HFFc6 (cell line): ENCODE measurements around the gene BRD3OS. TPM values are rescaled to one million over a fixed set of nuclear protein-coding genes. Genes with fewer than 3 reads are reported as not detected.

Source experiments
- DNase-seq: peaks from one replicate; pipeline ENCODE4 v3.0.0-alpha.2; 2018
- H3K27ac Mint-ChIP-seq: 2 replicates; pipeline ENCODE4 v1.8.0; 2020; ENCODE audit warnings: mild to moderate bottlenecking, mixed read lengths
- H3K27me3 Mint-ChIP-seq: 2 replicates; pipeline ENCODE4 v1.8.0; 2021; ENCODE audit warnings: mild to moderate bottlenecking, moderate library complexity, mixed read lengths; ENCODE audit not compliant: insufficient read depth
- H3K36me3 Mint-ChIP-seq: 2 replicates; pipeline ENCODE4 v1.8.0; 2021; ENCODE audit warnings: low read depth, mixed read lengths
- H3K4me1 Mint-ChIP-seq: 2 replicates; pipeline ENCODE4 v1.8.0; 2020; ENCODE audit warnings: low read depth, mixed read lengths
- H3K4me3 Mint-ChIP-seq: 2 replicates; pipeline ENCODE4 v1.8.0; 2020; ENCODE audit warnings: mild to moderate bottlenecking, moderate library complexity, mixed read lengths
- H3K9me3 Mint-ChIP-seq: 2 replicates; pipeline ENCODE4 v1.8.0; 2020; ENCODE audit warnings: mild to moderate bottlenecking, mixed read lengths
- total RNA-seq, 6 experiments: library from RNA; stranded (reverse); fragmentation: NEBNext Ultra II Directional; extraction: Animal tissue kit (Norgen Biotek cat#: 25700); gene quantifications; 2 replicates in 1 of 6; 3 replicates in 5 of 6; pipeline ENCODE4 v1.2.3, GENCODE V29; 2021
- TF ChIP-seq, protein P1 (sequence below): fragments of 200-600 bp; sonication (generic); IDR thresholded peaks from 2 replicates; pipeline ENCODE4 v1.5.0; 2021; ENCODE audit warnings: antibody characterized with exemption, mild to moderate bottlenecking

Gene BRD3OS
- total RNA-seq, 6 experiments from 2014 or later, result 28.7 to 36.8 (median 31.1) TPM

DNA sequence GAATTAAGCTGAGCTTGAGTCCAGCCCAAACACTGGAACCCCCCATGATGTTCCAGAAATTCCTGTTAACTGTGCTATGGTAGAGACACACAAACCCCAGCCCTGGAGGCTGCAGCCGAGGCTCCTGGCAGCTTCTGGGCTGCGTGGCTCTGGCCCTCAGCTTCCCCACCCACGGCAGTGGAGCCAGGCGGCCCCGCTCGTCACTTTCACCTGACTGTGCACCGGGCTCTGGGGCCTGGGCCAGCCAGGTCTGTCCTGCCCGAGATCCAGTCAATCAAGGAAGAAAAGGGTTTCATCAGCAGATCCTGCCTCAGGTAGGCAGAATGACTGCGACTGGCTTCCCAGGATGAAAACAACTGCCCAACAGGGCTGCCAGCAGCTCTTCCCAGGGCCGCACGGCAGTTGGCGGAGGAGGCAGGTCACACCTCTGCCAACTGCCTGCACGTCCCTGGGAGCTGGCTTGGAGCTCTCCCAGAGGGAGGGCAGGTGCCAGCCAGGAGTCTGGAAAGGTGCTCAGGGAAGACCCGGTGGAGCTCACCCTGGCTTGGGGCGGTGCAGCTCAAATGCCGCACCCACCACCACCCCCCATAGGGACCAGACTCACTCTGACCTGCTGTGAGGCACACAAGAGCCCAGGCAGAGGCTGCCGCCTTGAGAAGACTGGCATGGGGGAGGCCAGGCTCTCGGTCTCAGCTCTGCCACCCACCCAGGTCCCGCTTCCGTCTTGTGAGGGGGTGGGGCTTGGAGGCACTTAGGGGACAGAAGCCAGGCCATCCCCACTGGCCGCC, 21.8 kb downstream of the BRD3OS start:
- no peak for DNase-seq
- Mint-ChIP-seq H3K4me1 (no peaks in the 10 kb centered on the region), H3K27me3 (peaks cover 3% of the 10 kb centered on the region), H3K27ac (no peak overlapping the region), H3K36me3 (peaks cover 9% of the 10 kb centered on the region; the same call in 1 of the 2 replicates), H3K4me3 (no peak overlapping the region), H3K9me3 (no peaks in the 10 kb centered on the region)
- TF ChIP-seq, protein P1, sequence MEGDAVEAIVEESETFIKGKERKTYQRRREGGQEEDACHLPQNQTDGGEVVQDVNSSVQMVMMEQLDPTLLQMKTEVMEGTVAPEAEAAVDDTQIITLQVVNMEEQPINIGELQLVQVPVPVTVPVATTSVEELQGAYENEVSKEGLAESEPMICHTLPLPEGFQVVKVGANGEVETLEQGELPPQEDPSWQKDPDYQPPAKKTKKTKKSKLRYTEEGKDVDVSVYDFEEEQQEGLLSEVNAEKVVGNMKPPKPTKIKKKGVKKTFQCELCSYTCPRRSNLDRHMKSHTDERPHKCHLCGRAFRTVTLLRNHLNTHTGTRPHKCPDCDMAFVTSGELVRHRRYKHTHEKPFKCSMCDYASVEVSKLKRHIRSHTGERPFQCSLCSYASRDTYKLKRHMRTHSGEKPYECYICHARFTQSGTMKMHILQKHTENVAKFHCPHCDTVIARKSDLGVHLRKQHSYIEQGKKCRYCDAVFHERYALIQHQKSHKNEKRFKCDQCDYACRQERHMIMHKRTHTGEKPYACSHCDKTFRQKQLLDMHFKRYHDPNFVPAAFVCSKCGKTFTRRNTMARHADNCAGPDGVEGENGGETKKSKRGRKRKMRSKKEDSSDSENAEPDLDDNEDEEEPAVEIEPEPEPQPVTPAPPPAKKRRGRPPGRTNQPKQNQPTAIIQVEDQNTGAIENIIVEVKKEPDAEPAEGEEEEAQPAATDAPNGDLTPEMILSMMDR, result no peak

DNA sequence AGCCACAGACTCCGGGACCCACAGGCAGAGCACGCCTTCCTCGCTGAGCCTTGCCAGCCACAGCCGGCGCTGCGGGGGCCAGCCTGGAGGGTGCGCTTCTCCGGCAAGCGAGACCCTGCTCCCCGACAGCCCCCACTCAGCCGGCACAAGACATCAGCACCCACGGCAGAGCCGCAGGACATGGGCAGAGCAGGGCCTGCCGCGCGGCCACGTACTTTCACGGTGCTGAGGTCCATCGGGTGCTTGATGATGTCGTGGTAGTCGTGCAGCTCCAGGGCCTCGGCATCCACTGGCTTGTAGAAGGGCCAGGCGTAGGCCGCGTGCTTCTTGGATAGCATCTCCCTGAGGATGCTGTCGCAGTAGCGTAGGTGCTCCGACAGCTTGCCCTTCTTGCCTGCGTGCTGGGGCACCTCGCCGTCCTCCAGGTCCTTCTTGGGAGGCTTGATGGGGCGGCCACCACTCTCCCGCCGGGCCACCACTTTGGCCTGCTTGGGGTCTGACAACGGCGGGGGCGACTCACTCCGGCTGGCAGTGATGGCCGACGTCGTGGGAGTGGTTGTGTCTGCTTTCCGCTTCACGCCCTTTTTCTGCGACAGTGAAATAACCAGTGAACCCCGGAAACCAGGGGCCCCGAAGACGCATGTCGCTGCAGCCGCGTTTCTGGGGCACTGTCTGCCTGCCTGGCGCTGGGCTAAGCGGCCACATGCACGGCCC, 22.7 kb downstream of the BRD3OS start:
- Mint-ChIP-seq H3K27me3 (no peaks in the 10 kb centered on the region; the same call in 1 of the 2 replicates), H3K9me3 (no peaks in the 10 kb centered on the region), H3K4me1 (no peaks in the 10 kb centered on the region), H3K27ac (no peak overlapping the region), H3K36me3 (peaks cover 9% of the 10 kb centered on the region; the same call in 1 of the 2 replicates), H3K4me3 (no peak overlapping the region)
- no peak for DNase-seq
- TF ChIP-seq, protein P1, result no peak

DNA sequence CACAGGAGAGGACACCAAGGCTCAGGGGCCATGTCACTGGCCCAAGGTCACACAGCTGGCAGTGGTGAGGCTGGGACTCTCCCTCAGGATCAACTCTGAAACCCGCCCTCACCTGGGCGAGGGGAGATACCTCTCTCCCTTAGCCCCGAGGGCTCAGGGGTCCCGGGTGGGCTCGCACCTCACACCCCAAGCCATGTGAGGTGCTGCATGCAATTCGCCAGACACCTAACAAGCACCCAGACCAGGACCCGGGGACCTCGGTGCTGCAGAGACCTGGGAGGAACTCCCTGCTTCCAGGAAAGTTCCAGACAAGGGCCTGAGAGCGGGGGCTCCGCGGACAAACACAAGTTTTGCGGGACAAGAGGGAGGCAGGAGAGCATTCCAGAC, 23.3 kb downstream of the BRD3OS start:
- no peaks in the 10 kb centered on the region for H3K9me3 Mint-ChIP-seq
- no peak overlapping the region for H3K4me3 Mint-ChIP-seq
- H3K36me3 Mint-ChIP-seq, result peaks cover 9% of the 10 kb centered on the region; the same call in 1 of the 2 replicates
- TF ChIP-seq, protein P1, result no peak
- H3K27me3 Mint-ChIP-seq, result no peaks in the 10 kb centered on the region; the same call in 1 of the 2 replicates
- H3K4me1 Mint-ChIP-seq, result no peaks in the 10 kb centered on the region
- DNase-seq, result no peak
- H3K27ac Mint-ChIP-seq, result no peak overlapping the region

DNA sequence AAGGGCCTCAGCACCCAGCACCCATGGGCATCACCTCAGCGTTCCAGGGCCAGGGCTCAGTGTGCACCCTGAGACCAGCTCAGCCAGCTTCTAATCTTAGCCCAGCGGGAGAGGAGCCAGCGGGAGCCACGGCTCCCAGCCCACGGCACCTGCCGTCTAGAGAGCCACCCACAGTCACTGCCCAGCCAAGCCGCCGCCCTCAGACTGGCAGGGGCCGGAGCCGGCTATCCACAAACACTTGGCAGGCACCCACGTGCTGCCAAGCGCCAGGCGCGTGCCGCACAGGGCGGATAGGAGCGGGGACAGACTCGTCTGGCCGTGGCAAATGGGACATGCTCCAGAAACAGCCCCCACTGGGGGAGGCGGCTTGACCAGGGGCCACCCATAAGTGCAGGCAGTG, 24.0 kb downstream of the BRD3OS start:
- no peaks in the 10 kb centered on the region for H3K9me3 Mint-ChIP-seq
- H3K27me3 Mint-ChIP-seq, result no peaks in the 10 kb centered on the region; the same call in 1 of the 2 replicates
- H3K4me1 Mint-ChIP-seq, result no peaks in the 10 kb centered on the region
- H3K36me3 Mint-ChIP-seq, result 0 out of 2 replicates have a peak, but pooled peaks cover 5% of the 10 kb centered on the region
- H3K27ac Mint-ChIP-seq, result no peak overlapping the region
- TF ChIP-seq, protein P1, result no peak
- H3K4me3 Mint-ChIP-seq, result no peak overlapping the region
- no peak for DNase-seq

DNA sequence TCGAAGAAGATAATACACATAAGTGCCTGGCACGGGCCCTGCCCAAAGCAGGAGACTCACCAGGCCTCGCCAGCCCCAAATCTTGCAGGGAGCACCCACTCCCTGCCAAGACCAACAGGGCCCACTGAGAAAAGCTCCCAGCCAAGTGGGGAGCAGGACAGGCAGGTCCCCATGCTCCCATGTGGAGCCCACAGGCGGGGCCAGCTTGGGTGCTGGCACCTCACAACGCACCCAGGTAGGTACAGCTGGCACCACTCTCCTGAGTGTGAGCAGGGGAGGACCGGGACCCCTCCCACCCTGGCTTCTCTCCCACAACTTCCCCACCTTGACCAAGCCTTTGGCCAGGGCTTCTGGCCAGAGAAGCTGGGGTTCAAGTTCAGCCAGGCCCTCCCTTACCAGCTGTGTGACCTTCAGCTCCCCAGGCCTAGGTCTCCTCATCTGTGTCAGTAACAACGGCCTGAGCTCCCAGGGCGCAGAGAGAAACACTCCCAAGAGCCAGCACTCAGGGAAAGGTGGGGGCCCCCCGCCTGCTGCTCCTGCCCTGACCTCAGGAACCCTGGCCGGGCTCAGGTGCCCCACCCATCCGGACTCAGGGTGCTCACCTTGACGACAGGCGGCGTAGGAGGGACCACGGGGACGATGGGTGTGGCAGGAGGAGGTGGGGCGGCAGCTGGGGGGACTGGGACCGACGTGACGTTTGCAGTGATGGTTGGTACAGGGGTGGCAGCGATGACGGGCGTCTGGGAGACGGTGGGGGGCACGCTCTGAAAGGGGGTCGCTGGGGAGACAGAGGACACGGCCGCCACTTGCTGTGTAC, 24.7 kb downstream of the BRD3OS start:
- no peak overlapping the region for H3K27ac Mint-ChIP-seq
- H3K4me3 Mint-ChIP-seq, result no peak overlapping the region
- no peaks in the 10 kb centered on the region; the same call in 1 of the 2 replicates for H3K27me3 Mint-ChIP-seq
- H3K4me1 Mint-ChIP-seq, result no peaks in the 10 kb centered on the region
- no peaks in the 10 kb centered on the region for H3K9me3 Mint-ChIP-seq
- 0 out of 2 replicates have a peak, but pooled peaks cover 5% of the 10 kb centered on the region for H3K36me3 Mint-ChIP-seq
- TF ChIP-seq, protein P1, result no peak
- no peak for DNase-seq
